Left ventricle myocardium inferior (tissue), 1 donor: Measurements from ENCODE around the gene USH2A. TPM values are rescaled to one million over a fixed set of nuclear protein-coding genes. Genes with fewer than 3 reads are reported as not detected.
"Not testable (repeated sequence)": the region's sequence is repeated elsewhere in the genome, so short reads cannot be mapped to it uniquely, and the experiment has no call there.

Experiments used
- DNase-seq: peaks from one replicate; pipeline ENCODE4 v3.0.0-alpha.2; 2020
- H3K27ac ChIP-seq: fragments of 200-600 bp; replicated peaks from 2 replicates; pipeline ENCODE4 v1.8.0; 2021
- H3K27me3 ChIP-seq: fragments of 200-600 bp; 2 replicates; pipeline ENCODE4 v1.8.0; 2021; ENCODE audit warnings: low read depth
- H3K36me3 ChIP-seq: fragments of 200-600 bp; 2 replicates; pipeline ENCODE4 v1.8.0; 2021
- H3K4me1 ChIP-seq: fragments of 200-600 bp; 2 replicates; pipeline ENCODE4 v1.8.0; 2021
- H3K4me3 ChIP-seq: fragments of 200-600 bp; 2 replicates; pipeline ENCODE4 v1.8.0; 2021; ENCODE audit warnings: mild to moderate bottlenecking, moderate library complexity
- H3K9me3 ChIP-seq: fragments of 200-600 bp; replicated peaks from 2 replicates; pipeline ENCODE4 v1.8.0; 2021
- CTCF ChIP-seq: fragments of 200-600 bp; IDR thresholded peaks from 2 replicates; pipeline ENCODE4 v1.8.0; 2021; ENCODE audit warnings: antibody characterized with exemption, mild to moderate bottlenecking, borderline replicate concordance
- intact Hi-C: fragments of 100-400 bp; cut with micrococcal nuclease; formaldehyde crosslinking; loops from one replicate; pipeline ENCODE4 v1.11.0; 2022
- total RNA-seq: library from RNA; stranded (reverse); fragmentation: NEBNext Ultra II Directional; extraction: Animal tissue kit (Norgen Biotek cat#: 25700); gene quantifications from one replicate; pipeline ENCODE4 v1.2.1, GENCODE V29; 2021
- donor health status: DM: no; HTN: yes; CAD: no; lungs with severe emphysema.

The USH2A gene
- total RNA-seq, 1 donor from 2014 or later = 3.6 TPM

GRCh38 chr1:216173376-216173995 lies 249.8 kb downstream of the USH2A start:
- H3K9me3 ChIP-seq = no peaks in the 10 kb centered on the region
- no peak overlapping the region for H3K4me3 ChIP-seq
- H3K27me3 ChIP-seq = no peaks in the 10 kb centered on the region
- no peaks in the 10 kb centered on the region for H3K36me3 ChIP-seq
- intact Hi-C loops = no loop called here
- TF ChIP-seq CTCF = no peak
- no peak for DNase-seq
- H3K27ac ChIP-seq = no peak overlapping the region
- H3K4me1 ChIP-seq = no peaks in the 10 kb centered on the region

DNA sequence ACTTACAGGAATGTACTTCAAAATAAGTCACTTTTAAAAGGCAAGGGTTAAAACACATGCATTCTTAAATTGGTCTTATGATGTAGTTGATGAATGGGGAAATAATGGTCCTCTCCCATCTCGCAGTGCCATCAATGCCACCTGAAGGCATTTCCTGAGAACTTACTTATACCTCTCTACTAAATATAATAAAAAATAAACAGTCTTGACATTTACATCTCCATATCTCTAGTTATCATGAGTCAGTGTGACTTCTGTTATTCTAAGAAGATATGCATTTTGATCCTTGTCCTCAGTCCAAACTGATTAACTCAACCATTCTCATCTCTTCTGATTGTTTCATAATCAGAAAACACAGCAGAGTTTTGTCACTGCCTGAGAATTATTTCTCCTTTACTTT lies 253.9 kb downstream of the USH2A start:
- Histone ChIP-seq H3K27me3 (no peaks in the 10 kb centered on the region), H3K36me3 (no peaks in the 10 kb centered on the region), H3K4me3 (no peak overlapping the region), H3K27ac (no peak overlapping the region), H3K4me1 (no peaks in the 10 kb centered on the region), H3K9me3 (no peaks in the 10 kb centered on the region)
- TF ChIP-seq CTCF = no peak
- no peak for DNase-seq
- intact Hi-C loops = no loop called here

DNA sequence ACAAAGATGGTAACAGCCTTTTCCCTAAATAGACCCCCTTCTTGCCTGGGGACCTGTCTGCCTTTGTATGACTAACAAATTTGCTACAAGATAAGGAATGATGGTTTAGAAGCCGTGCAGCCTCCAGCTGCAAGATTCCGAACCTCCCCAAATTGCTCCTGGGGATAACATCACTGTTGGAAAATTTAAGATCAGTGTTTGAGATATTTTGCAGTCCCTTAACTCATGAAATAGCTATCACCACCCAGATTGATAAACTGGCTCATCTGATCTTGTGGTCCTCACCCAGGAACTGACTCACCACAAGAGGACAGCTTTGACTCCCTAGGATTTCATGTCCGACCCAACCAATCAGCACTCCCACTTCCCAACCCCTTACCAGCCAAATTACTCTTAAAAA lies 254.7 kb downstream of the USH2A start:
- intact Hi-C loops = no loop called here
- H3K36me3 ChIP-seq = no peaks in the 10 kb centered on the region
- no peak for DNase-seq
- no peak overlapping the region for H3K4me3 ChIP-seq
- H3K4me1 ChIP-seq = no peaks in the 10 kb centered on the region
- H3K27ac ChIP-seq = no peak overlapping the region
- no peaks in the 10 kb centered on the region for H3K27me3 ChIP-seq
- no peak for TF ChIP-seq CTCF
- no peaks in the 10 kb centered on the region for H3K9me3 ChIP-seq

- no peaks in the 10 kb centered on the region for H3K4me1 ChIP-seq
- DNase-seq = no peak
- H3K27ac ChIP-seq = no peak overlapping the region
- peaks cover 19% of the 10 kb centered on the region for H3K9me3 ChIP-seq
- intact Hi-C loops = no loop called here
- TF ChIP-seq CTCF = no peak
- no peaks in the 10 kb centered on the region for H3K36me3 ChIP-seq
- H3K4me3 ChIP-seq = no peak overlapping the region
- no peaks in the 10 kb centered on the region for H3K27me3 ChIP-seq
Observed at GRCh38 chr1:216154063-216154462, 269.2 kb downstream of the USH2A start.

GRCh38 chr1:216153130-216153529 lies 270.1 kb downstream of the USH2A start:
- H3K27ac ChIP-seq = no peak overlapping the region
- peaks cover 19% of the 10 kb centered on the region for H3K9me3 ChIP-seq
- TF ChIP-seq CTCF = no peak
- DNase-seq = no peak
- H3K4me1 ChIP-seq = no peaks in the 10 kb centered on the region
- intact Hi-C loops = no loop called here
- no peak overlapping the region for H3K4me3 ChIP-seq
- no peaks in the 10 kb centered on the region for H3K36me3 ChIP-seq
- H3K27me3 ChIP-seq = no peaks in the 10 kb centered on the region

GRCh38 chr1:216145451-216146018 lies 277.7 kb downstream of the USH2A start:
- intact Hi-C loops, DNase-seq, H3K36me3 ChIP-seq, H3K4me1 ChIP-seq, H3K27me3 ChIP-seq, H3K27ac ChIP-seq, H3K9me3 ChIP-seq, H3K4me3 ChIP-seq: not testable (repeated sequence)
